Activated CD8-positive, alpha-beta memory T cell treated with anti-CD3 and anti-CD28 coated beads for 4 hours (primary cell): ENCODE results near the gene AFDN.

ENCODE experiments used
- DNase-seq, 2 donors: peaks; one replicate each; pipeline ENCODE4 v3.0.0-alpha.2; 2020; ENCODE audit warnings: low read depth in 2 of 2

The AFDN gene

GRCh38 chr6:167839755-167840154 lies 13.0 kb downstream of the AFDN start:
- no peak for DNase-seq

GRCh38 chr6:167840160-167840525 lies 13.4 kb downstream of the AFDN start:
- DNase-seq, result no peak

GRCh38 chr6:167840526-167841179 lies 13.9 kb downstream of the AFDN start:
- DNase-seq, result no peak

- no peak for DNase-seq
Measured at GRCh38 chr6:167841981-167842380, 15.3 kb downstream of the AFDN start.

GRCh38 chr6:167842457-167842856 lies 15.7 kb downstream of the AFDN start:
- no peak for DNase-seq

GRCh38 chr6:167843023-167843422 lies 16.3 kb downstream of the AFDN start:
- DNase-seq, result no peak

- no peak for DNase-seq
Measured at GRCh38 chr6:167845856-167846255, 19.1 kb downstream of the AFDN start.

GRCh38 chr6:167846997-167847606 lies 20.4 kb downstream of the AFDN start:
- no peak for DNase-seq

GRCh38 chr6:167847936-167848335 lies 21.2 kb downstream of the AFDN start:
- no peak for DNase-seq

GRCh38 chr6:167848783-167849182 lies 22.1 kb downstream of the AFDN start:
- no peak for DNase-seq

- DNase-seq, result no peak
Measured at GRCh38 chr6:167849846-167850459, 23.2 kb downstream of the AFDN start.

- no peak for DNase-seq
Measured at GRCh38 chr6:167850782-167851181, 24.1 kb downstream of the AFDN start.

- no peak for DNase-seq
Measured at GRCh38 chr6:167851370-167851952, 24.8 kb downstream of the AFDN start.

- DNase-seq, result no peak
Measured at GRCh38 chr6:167855825-167856425, 29.2 kb downstream of the AFDN start.

- no peak for DNase-seq
Measured at GRCh38 chr6:167856474-167856873, 29.8 kb downstream of the AFDN start.

GRCh38 chr6:167856999-167857660 lies 30.4 kb downstream of the AFDN start:
- no peak for DNase-seq

GRCh38 chr6:167858086-167858591 lies 31.4 kb downstream of the AFDN start:
- DNase-seq, result no peak

- DNase-seq, result no peak
Measured at GRCh38 chr6:167858842-167859664, 32.3 kb downstream of the AFDN start.

- no peak for DNase-seq
Measured at GRCh38 chr6:167860550-167861226, 34.0 kb downstream of the AFDN start.

- no peak for DNase-seq
Measured at GRCh38 chr6:167861424-167861823, 34.7 kb downstream of the AFDN start.
